AG04449 (cell line): Measurements from ENCODE around the gene CYB561D2.

Experiments
- CTCF ChIA-PET: fragments of 350-600 bp; formaldehyde crosslinking; extraction: SDS; loops from one replicate; lab custom pipeline; 2021; ENCODE audit warnings: antibody characterized with exemption; lab: Yijun Ruan, JAX
- POLR2A ChIA-PET: fragments of 400-600, 350-600 bp; formaldehyde crosslinking; extraction: SDS; loops from one replicate; lab custom pipeline; 2020; ENCODE audit warnings: antibody characterized with exemption, inconsistent platforms; lab: Yijun Ruan, JAX
- DNase-seq: peaks from one replicate; pipeline ENCODE4 v3.0.0-alpha.2; 2010; ENCODE audit warnings: low read depth, low spot score
- H3K4me3 ChIP-seq: 2 replicates; pipeline ENCODE4 v1.5.1; 2011; ENCODE audit warnings: low read depth, mild to moderate bottlenecking, control low read depth, low read length
- CTCF ChIP-seq: IDR thresholded peaks from one replicate; pipeline ENCODE4 v1.5.1; 2011; ENCODE audit warnings: mild to moderate bottlenecking, moderate library complexity, low read length, control low read depth, inconsistent platforms; ENCODE audit not compliant: insufficient read depth; ENCODE audit errors: missing control alignments

The CYB561D2 gene

GRCh38 chr3:50322386-50323091 lies 28.1 kb upstream of the CYB561D2 start, which contains the start of gene HYAL2:
HYAL2 (minus strand) TSS chr3:50322745; CDS start chr3:50320489, 2,256 bp downstream.
- ChIA-PET POLR2A (interaction anchor here (1.0 to 1.4 kb wide), 2 partner anchors 11 to 15 kb away, joined by 3 read pairs; no protein-coding TSS in a partner anchor), CTCF (interaction anchor here (1.0 to 3.5 kb wide), 13 partner anchors 8 to 246 kb away, joined by 3 to 37 read pairs (median 7); partner anchors contain the start of genes HEMK1, HYAL3 and NAA80)
- H3K4me3 ChIP-seq = peak within 1 kb of the TSS; percentile 73
- TF ChIP-seq CTCF = no peak
- no peak for DNase-seq

GRCh38 chr3:50323092-50323600 lies 27.5 kb upstream of the CYB561D2 start:
- TF ChIP-seq CTCF = no peak
- H3K4me3 ChIP-seq = no peak overlapping the region
- ChIA-PET CTCF (interaction anchor here (1.1 to 3.5 kb wide), 13 partner anchors 9 to 130 kb away, joined by 3 to 37 read pairs (median 9); partner anchors contain the start of genes HYAL3, NAA80 and RASSF1), POLR2A (no interaction called here)
- no peak for DNase-seq

GRCh38 chr3:50323614-50324199 lies 27.0 kb upstream of the CYB561D2 start:
- H3K4me3 ChIP-seq = no peak overlapping the region
- POLR2A ChIA-PET = interaction anchor here (1.0 kb wide), 2 partner anchors 13 to 97 kb away, joined by 3 read pairs; no protein-coding TSS in a partner anchor
- CTCF ChIA-PET = interaction anchor here (0.7 to 3.5 kb wide), 20 partner anchors 9 to 134 kb away, joined by 3 to 37 read pairs (median 7); partner anchors contain the start of genes HYAL3, NAA80 and RASSF1
- TF ChIP-seq CTCF = no peak
- DNase-seq = no peak

- CTCF ChIA-PET = interaction anchor here (0.6 to 3.5 kb wide), 18 partner anchors 9 to 135 kb away, joined by 3 to 37 read pairs (median 6); partner anchors contain the start of genes HYAL3, NAA80 and RASSF1
- POLR2A ChIA-PET = interaction anchor here (1.0 kb wide), 2 partner anchors 12 to 98 kb away, joined by 3 read pairs; no protein-coding TSS in a partner anchor
- no peak overlapping the region for H3K4me3 ChIP-seq
- TF ChIP-seq CTCF = peak; percentile 93
- DNase-seq = no peak
Observed at GRCh38 chr3:50324351-50325112, 26.1 kb upstream of the CYB561D2 start.

- CTCF ChIA-PET = interaction anchor here (0.6 to 3.5 kb wide), 12 partner anchors 11 to 136 kb away, joined by 3 to 37 read pairs (median 8); partner anchors contain the start of genes HYAL3, NAA80 and RASSF1
- H3K4me3 ChIP-seq = no peak overlapping the region
- no peak for DNase-seq
- no peak for TF ChIP-seq CTCF
- POLR2A ChIA-PET = no interaction called here
Observed at GRCh38 chr3:50325113-50325480, 25.6 kb upstream of the CYB561D2 start.
